Activated CD8-positive, alpha-beta T cell treated with anti-CD3 and anti-CD28 coated beads for 36 hours (primary cell): ENCODE measurements around the gene RHNO1. TPM values are rescaled to one million over a fixed set of nuclear protein-coding genes. Genes with fewer than 3 reads are reported as not detected.

Source experiments
- ATAC-seq: fragments of 200-7000 bp; cut with Tn5 transposase; one replicate; pipeline ENCODE4 v1.10.0; 2021; ENCODE audit warnings: mild to moderate bottlenecking, moderate library complexity
- CTCF ChIA-PET: fragments of 350-600 bp; sonication (Branson Sonifier 250); formaldehyde crosslinking; loops from one replicate; lab custom pipeline; 2021; ENCODE audit warnings: antibody characterized with exemption; lab: Charles Lee
- POLR2A ChIA-PET: fragments of 350-600 bp; sonication (Branson Sonifier 250); formaldehyde crosslinking; loops from one replicate; lab custom pipeline; 2021; ENCODE audit warnings: antibody characterized with exemption; lab: Charles Lee
- DNase-seq: peaks from one replicate; pipeline ENCODE4 v3.0.0-alpha.2; 2020
- H3K27ac Mint-ChIP-seq: one replicate; pipeline ENCODE4 v1.8.0; 2021; ENCODE audit warnings: mild to moderate bottlenecking, mixed read lengths
- H3K27me3 Mint-ChIP-seq: one replicate; pipeline ENCODE4 v1.8.0; 2021; ENCODE audit warnings: mixed read lengths
- H3K36me3 Mint-ChIP-seq: one replicate; pipeline ENCODE4 v1.8.0; 2021; ENCODE audit warnings: low read depth, mixed read lengths
- H3K4me1 Mint-ChIP-seq: one replicate; pipeline ENCODE4 v1.8.0; 2021; ENCODE audit warnings: low read depth, mixed read lengths
- H3K4me3 Mint-ChIP-seq: one replicate; pipeline ENCODE4 v1.8.0; 2021; ENCODE audit warnings: mild to moderate bottlenecking, moderate library complexity, mixed read lengths
- H3K9me3 Mint-ChIP-seq: one replicate; pipeline ENCODE4 v1.8.0; 2021; ENCODE audit warnings: mixed read lengths
- CTCF ChIP-seq: fragments of 200-600 bp; IDR thresholded peaks from one replicate; pipeline ENCODE4 v1.8.0; 2022; ENCODE audit warnings: antibody characterized with exemption, mild to moderate bottlenecking
- intact Hi-C: fragments of 100-400 bp; cut with micrococcal nuclease; formaldehyde crosslinking; loops from one replicate; pipeline ENCODE4 v1.10.0; 2022
- total RNA-seq, 2 experiments: library from RNA; stranded (reverse); gene quantifications; one replicate each; pipeline ENCODE4 v1.2.3, GENCODE V29; 2021

Gene RHNO1
- total RNA-seq, 2 experiments from 2014 or later: 56.9 to 62.9 TPM

- Mint-ChIP-seq H3K36me3 (peaks cover 19% of the 10 kb centered on the region), H3K27me3 (no peaks in the 10 kb centered on the region), H3K4me1 (peaks cover 2% of the 10 kb centered on the region), H3K27ac (no peak overlapping the region), H3K9me3 (no peaks in the 10 kb centered on the region), H3K4me3 (no peak overlapping the region)
- no peak for ATAC-seq
- no peak for TF ChIP-seq CTCF
- ChIA-PET POLR2A (interaction anchor here (1.1 kb wide), 1 partner anchor 37 kb away, joined by 3 read pairs; no protein-coding TSS in a partner anchor), CTCF (interaction anchor here (1.2 kb wide), 1 partner anchor 12 kb away, joined by 4 read pairs; no protein-coding TSS in a partner anchor)
- intact Hi-C loops: no loop called here
- DNase-seq: no peak
Observed at GRCh38 chr12:2841056-2841650, 35.9 kb upstream of the RHNO1 start.

- intact Hi-C loops: no loop called here
- ATAC-seq: no peak
- POLR2A ChIA-PET: no interaction called here
- H3K27ac Mint-ChIP-seq: no peak overlapping the region
- no peak for DNase-seq
- no peaks in the 10 kb centered on the region for H3K9me3 Mint-ChIP-seq
- H3K36me3 Mint-ChIP-seq: peaks cover 20% of the 10 kb centered on the region
- no peaks in the 10 kb centered on the region for H3K4me1 Mint-ChIP-seq
- CTCF ChIA-PET: interaction anchor here (1.1 to 1.2 kb wide), 2 partner anchors 11 to 101 kb away, joined by 3 read pairs; no protein-coding TSS in a partner anchor
- H3K4me3 Mint-ChIP-seq: no peak overlapping the region
- H3K27me3 Mint-ChIP-seq: no peaks in the 10 kb centered on the region
- TF ChIP-seq CTCF: no peak
Observed at GRCh38 chr12:2842948-2843347, 34.1 kb upstream of the RHNO1 start.

GRCh38 chr12:2844786-2845185 lies 32.2 kb upstream of the RHNO1 start:
- no peak overlapping the region for H3K4me3 Mint-ChIP-seq
- intact Hi-C loops: no loop called here
- no peak for TF ChIP-seq CTCF
- ATAC-seq: no peak
- DNase-seq: no peak
- CTCF ChIA-PET: interaction anchor here (0.9 to 3.4 kb wide), 4 partner anchors 9 to 197 kb away, joined by 3 to 11 read pairs (median 4); partner anchors contain the start of gene TULP3
- POLR2A ChIA-PET: interaction anchor here (1.1 kb wide), 1 partner anchor 19 kb away, joined by 3 read pairs; no protein-coding TSS in a partner anchor
- H3K36me3 Mint-ChIP-seq: peaks cover 14% of the 10 kb centered on the region
- H3K27me3 Mint-ChIP-seq: no peaks in the 10 kb centered on the region
- H3K27ac Mint-ChIP-seq: no peak overlapping the region
- no peaks in the 10 kb centered on the region for H3K9me3 Mint-ChIP-seq
- H3K4me1 Mint-ChIP-seq: no peaks in the 10 kb centered on the region

- intact Hi-C loops: no loop called here
- ATAC-seq (no peak), DNase-seq (no peak)
- ChIA-PET POLR2A (interaction anchor here (0.9 to 1.1 kb wide), 3 partner anchors 9 to 28 kb away, joined by 3 read pairs; no protein-coding TSS in a partner anchor), CTCF (interaction anchor here (0.7 to 3.4 kb wide), 8 partner anchors 9 to 197 kb away, joined by 3 to 11 read pairs (median 4); partner anchors contain the start of gene TULP3)
- Mint-ChIP-seq H3K4me1 (no peaks in the 10 kb centered on the region), H3K4me3 (no peak overlapping the region), H3K36me3 (peaks cover 12% of the 10 kb centered on the region), H3K27ac (no peak overlapping the region), H3K27me3 (no peaks in the 10 kb centered on the region), H3K9me3 (no peaks in the 10 kb centered on the region)
- no peak for TF ChIP-seq CTCF
Observed at GRCh38 chr12:2845280-2845679, 31.7 kb upstream of the RHNO1 start.

- ChIA-PET CTCF (interaction anchor here (1.0 kb wide), 1 partner anchor 23 kb away, joined by 3 read pairs; no protein-coding TSS in a partner anchor), POLR2A (no interaction called here)
- no peak for TF ChIP-seq CTCF
- Mint-ChIP-seq H3K9me3 (no peaks in the 10 kb centered on the region), H3K27me3 (no peaks in the 10 kb centered on the region), H3K4me1 (no peaks in the 10 kb centered on the region), H3K36me3 (peaks cover 3% of the 10 kb centered on the region), H3K27ac (no peak overlapping the region), H3K4me3 (no peak overlapping the region)
- intact Hi-C loops: loop anchor here (10.0 kb wide), 1 partner anchor 193 kb away; no protein-coding TSS in a partner anchor
- ATAC-seq: no peak
- no peak for DNase-seq
Observed at GRCh38 chr12:2851931-2852330, 25.1 kb upstream of the RHNO1 start.
